Activated T-cell treated with anti-CD3 and anti-CD28 coated beads, Interleukin-2, amount 50 U/mL, for 72 hours (primary cell): ENCODE measurements around the gene EGLN2. TPM values are rescaled to one million over a fixed set of nuclear protein-coding genes. Genes with fewer than 3 reads are reported as not detected.
"Not testable (repeated sequence)": the region's sequence is repeated elsewhere in the genome, so short reads cannot be mapped to it uniquely, and the experiment has no call there.

Source experiments
- ATAC-seq, 2 donors: fragments of 150-1000 bp; cut with Tn5 transposase; replicated peaks in 1 of 2; 2 replicates each; pipeline ENCODE4 v1.10.0; 2021; ENCODE audit warnings: moderate library complexity in 2 of 2, mild to moderate bottlenecking in 1 of 2
- DNase-seq, 2 donors: peaks; one replicate each; pipeline ENCODE4 v3.0.0; 2021 to 2022; ENCODE audit warnings: mixed read lengths in 1 of 2
- H3K27ac Mint-ChIP-seq: one replicate; pipeline ENCODE4 v1.8.0; 2022; ENCODE audit warnings: mild to moderate bottlenecking, moderate library complexity, mixed read lengths
- H3K27me3 Mint-ChIP-seq: one replicate; pipeline ENCODE4 v1.8.0; 2022; ENCODE audit warnings: low read depth, mixed read lengths
- H3K36me3 Mint-ChIP-seq, 2 donors: one replicate each; pipeline ENCODE4 v1.8.0; 2022; ENCODE audit warnings: mixed read lengths in 2 of 2, mild to moderate bottlenecking in 1 of 2; ENCODE audit not compliant: insufficient read depth in 2 of 2
- H3K4me1 Mint-ChIP-seq: one replicate; pipeline ENCODE4 v1.8.0; 2022; ENCODE audit warnings: low read depth, mixed read lengths
- H3K4me3 Mint-ChIP-seq, 2 donors: one replicate each; pipeline ENCODE4 v1.8.0; 2022; ENCODE audit warnings: mild to moderate bottlenecking in 2 of 2, mixed read lengths in 2 of 2, moderate library complexity in 2 of 2
- H3K9me3 Mint-ChIP-seq, 2 donors: one replicate each; pipeline ENCODE4 v1.8.0; 2022; ENCODE audit warnings: mixed read lengths in 2 of 2
- total RNA-seq, 2 donors: library from RNA; stranded (reverse); gene quantifications; one replicate each; pipeline ENCODE4 v1.2.3, GENCODE V29; 2022

The EGLN2 gene
- total RNA-seq, 2 donors from 2014 or later = 90.5 to 91.8 TPM

- no peaks in the 10 kb centered on the region for H3K9me3 Mint-ChIP-seq
Measured at GRCh38 chr19:40763526-40763925, 35.5 kb upstream of the EGLN2 start.

DNA sequence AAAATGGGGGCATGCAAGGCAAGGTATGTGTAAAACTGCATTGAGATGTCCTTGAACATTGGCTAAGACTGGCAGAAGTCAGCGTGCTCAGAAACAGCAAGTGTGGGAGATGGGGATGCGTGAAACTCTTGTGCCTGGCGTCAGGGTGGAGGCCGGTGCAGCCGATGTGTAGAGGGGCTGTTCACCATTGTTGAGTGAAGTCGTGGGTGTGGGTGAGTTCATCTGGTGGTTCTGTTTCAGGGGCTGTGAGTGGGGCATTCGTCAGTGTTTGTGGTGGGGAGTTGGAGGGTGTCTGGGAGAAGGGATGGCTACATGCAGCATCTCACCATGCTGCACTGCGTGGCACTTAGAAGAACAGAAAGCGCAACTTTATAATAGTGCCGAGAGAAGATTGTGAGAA lies 35.0 kb upstream of the EGLN2 start:
- Mint-ChIP-seq H3K27ac (peak overlapping the region; percentile 15), H3K4me1 (peaks cover 66% of the 10 kb centered on the region), H3K4me3 (peak overlapping the region; percentile 16 to 28), H3K36me3 (peaks cover 25 to 51% of the 10 kb centered on the region in 2 donors), H3K9me3 (no peaks in the 10 kb centered on the region), H3K27me3 (no peaks in the 10 kb centered on the region)
- DNase-seq (peak in 1 of 2 donors; percentile 36), ATAC-seq (peak; percentile 55 to 68)

More at GRCh38 chr19:40763526-40763925, 35.5 kb upstream of the EGLN2 start:
- ATAC-seq = no peak
- H3K27ac Mint-ChIP-seq = peak overlapping the region; percentile 11
- peaks cover 25 to 53% of the 10 kb centered on the region in 2 donors for H3K36me3 Mint-ChIP-seq
- H3K4me1 Mint-ChIP-seq = peaks cover 62% of the 10 kb centered on the region
- DNase-seq = no peak
- H3K4me3 Mint-ChIP-seq = peak overlapping the region in 1 of 2 donors; percentile 16
- H3K27me3 Mint-ChIP-seq = no peaks in the 10 kb centered on the region

DNA sequence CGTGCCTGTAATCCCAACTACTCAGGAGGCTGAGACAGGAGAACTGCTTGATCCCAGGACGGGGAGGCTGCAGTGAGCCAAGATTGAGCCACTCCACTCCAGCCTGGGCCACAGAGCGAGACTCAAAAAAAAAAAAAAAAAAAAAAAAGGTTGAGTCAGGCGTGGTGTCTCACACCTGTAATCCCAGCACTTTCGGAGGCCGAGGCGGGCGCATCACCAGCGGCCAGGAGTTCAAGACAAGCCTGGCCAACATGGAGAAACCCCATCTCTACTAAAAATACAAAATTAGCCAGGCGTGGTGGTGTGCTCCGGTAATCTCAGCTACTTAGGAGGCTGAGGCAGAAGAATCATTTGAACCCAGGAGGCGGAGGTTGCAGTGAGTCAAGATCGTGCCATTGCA lies 32.6 kb upstream of the EGLN2 start:
- H3K27me3 Mint-ChIP-seq, H3K4me3 Mint-ChIP-seq, DNase-seq, ATAC-seq, H3K9me3 Mint-ChIP-seq, H3K27ac Mint-ChIP-seq: not testable (repeated sequence)
- H3K4me1 Mint-ChIP-seq = peaks cover 45% of the 10 kb centered on the region
- peaks cover 22 to 41% of the 10 kb centered on the region in 2 donors for H3K36me3 Mint-ChIP-seq

GRCh38 chr19:40768869-40769268 lies 30.1 kb upstream of the EGLN2 start:
- Mint-ChIP-seq H3K4me1 (peaks cover 21% of the 10 kb centered on the region), H3K27ac (no peak overlapping the region), H3K27me3 (no peaks in the 10 kb centered on the region), H3K4me3 (no peak overlapping the region), H3K9me3 (peaks cover 1 to 3% of the 10 kb centered on the region in 2 donors), H3K36me3 (peaks cover 15 to 21% of the 10 kb centered on the region in 2 donors)
- DNase-seq (no peak), ATAC-seq (no peak)

- not testable (repeated sequence) for H3K9me3 Mint-ChIP-seq, DNase-seq, H3K4me3 Mint-ChIP-seq, H3K4me1 Mint-ChIP-seq, H3K27me3 Mint-ChIP-seq, H3K36me3 Mint-ChIP-seq, H3K27ac Mint-ChIP-seq
- ATAC-seq = peak in 1 of 2 donors; percentile 13
Measured at GRCh38 chr19:40771101-40771862, 27.7 kb upstream of the EGLN2 start.

DNA sequence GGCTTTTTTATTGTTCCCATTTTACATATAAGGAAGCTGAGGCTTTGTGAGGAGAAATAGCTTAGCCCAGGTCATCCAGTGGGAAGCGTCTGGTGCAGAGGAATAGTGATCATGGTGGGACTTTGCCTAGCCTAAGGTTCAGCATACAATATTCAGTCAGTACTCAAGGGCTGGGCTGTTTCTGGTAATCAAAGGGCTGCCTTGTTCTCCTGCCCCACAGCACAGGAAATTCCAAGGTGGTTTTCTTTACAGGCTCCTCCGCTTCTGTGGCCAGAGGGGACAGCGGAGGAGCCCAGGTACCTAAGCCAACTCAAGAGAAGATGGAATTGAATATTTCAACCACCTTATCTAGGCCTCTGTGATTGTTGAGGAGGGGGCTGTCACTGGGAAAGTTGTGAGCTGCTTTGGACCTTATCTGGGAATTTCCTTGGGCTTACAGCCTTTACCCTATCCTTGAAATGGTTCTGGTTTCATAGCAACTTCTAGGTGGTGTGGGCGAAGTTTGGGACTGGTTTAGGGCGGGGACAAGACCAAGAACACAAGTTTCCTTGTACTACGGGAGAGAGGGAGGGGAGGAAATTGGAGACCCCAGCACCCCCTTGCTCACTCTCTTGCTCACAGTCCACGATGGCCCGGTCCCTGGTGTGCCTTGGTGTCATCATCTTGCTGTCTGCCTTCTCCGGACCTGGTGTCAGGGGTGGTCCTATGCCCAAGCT lies 23.9 kb upstream of the EGLN2 start, which contains the start of gene MIA:
TSS of gene MIA (plus strand) at position 606 of the 716 bp plus-strand sequence. CDS start at position 628, 22 bp downstream.
- DNase-seq = no peak
- no peak for ATAC-seq
- Mint-ChIP-seq H3K27me3 (no peaks in the 10 kb centered on the region), H3K9me3 (peaks cover 1 to 3% of the 10 kb centered on the region in 2 donors), H3K4me1 (peaks cover 32% of the 10 kb centered on the region), H3K4me3 (no peak within 1 kb of the TSS), H3K27ac (no peak within 1 kb of the TSS), H3K36me3 (peaks cover 5 to 6% of the 10 kb centered on the region in 2 donors)

GRCh38 chr19:40775632-40776022 lies 23.4 kb upstream of the EGLN2 start:
- ATAC-seq (no peak), DNase-seq (no peak)
- H3K4me3 Mint-ChIP-seq = no peak overlapping the region
- no peak overlapping the region for H3K27ac Mint-ChIP-seq
- H3K36me3 Mint-ChIP-seq = peaks cover 2 to 3% of the 10 kb centered on the region in 2 donors
- H3K4me1 Mint-ChIP-seq = peaks cover 37% of the 10 kb centered on the region
- H3K9me3 Mint-ChIP-seq = peaks cover 1 to 3% of the 10 kb centered on the region in 2 donors
- no peaks in the 10 kb centered on the region for H3K27me3 Mint-ChIP-seq

- Mint-ChIP-seq H3K27ac (no peak overlapping the region), H3K4me1 (peaks cover 44% of the 10 kb centered on the region), H3K4me3 (no peak overlapping the region), H3K36me3 (no peaks in the 10 kb centered on the region), H3K27me3 (no peaks in the 10 kb centered on the region), H3K9me3 (no peaks in the 10 kb centered on the region)
- DNase-seq (no peak), ATAC-seq (no peak)
Measured at GRCh38 chr19:40776364-40776763, 22.6 kb upstream of the EGLN2 start.

DNA sequence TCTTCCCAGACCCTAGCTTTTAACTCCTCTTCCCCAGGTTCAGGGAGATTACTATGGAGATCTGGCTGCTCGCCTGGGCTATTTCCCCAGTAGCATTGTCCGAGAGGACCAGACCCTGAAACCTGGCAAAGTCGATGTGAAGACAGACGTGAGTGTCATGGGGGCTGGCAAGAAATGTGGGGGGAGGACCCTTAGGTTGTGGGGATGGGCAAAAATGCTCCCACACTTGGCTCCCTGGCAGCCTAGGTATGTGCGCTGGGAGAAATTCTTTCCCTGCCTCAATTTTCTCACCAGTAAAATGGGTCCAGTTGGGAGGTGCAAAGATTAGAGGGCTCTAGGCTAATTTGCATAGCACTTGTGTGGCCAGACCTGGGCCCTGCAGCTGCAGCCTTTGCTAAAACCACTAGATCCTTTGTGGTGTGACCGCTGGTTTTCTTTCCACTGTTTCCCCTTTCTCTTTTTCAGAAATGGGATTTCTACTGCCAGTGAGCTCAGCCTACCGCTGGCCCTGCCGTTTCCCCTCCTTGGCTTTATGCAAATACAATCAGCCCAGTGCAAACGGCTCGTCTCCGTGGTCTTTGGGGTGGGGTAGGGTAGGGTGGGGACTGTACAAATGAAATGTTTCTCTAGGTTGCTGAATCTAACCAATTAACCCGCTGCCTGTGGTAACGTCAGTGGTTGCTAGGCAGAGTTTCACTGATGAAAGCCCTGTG lies 21.9 kb upstream of the EGLN2 start:
- Mint-ChIP-seq H3K27ac (peak overlapping the region; percentile 70), H3K4me3 (peak overlapping the region; percentile 86 to 97), H3K27me3 (no peaks in the 10 kb centered on the region), H3K4me1 (peaks cover 45% of the 10 kb centered on the region), H3K9me3 (no peaks in the 10 kb centered on the region), H3K36me3 (peaks cover 0 to 1% of the 10 kb centered on the region in 2 donors)
- ATAC-seq = peak; percentile 66 to 72
- peak; percentile 86 to 89 for DNase-seq

- Mint-ChIP-seq H3K36me3 (peaks cover 0 to 3% of the 10 kb centered on the region in 2 donors), H3K9me3 (no peaks in the 10 kb centered on the region)
- no peak for ATAC-seq
Measured at GRCh38 chr19:40777645-40777936, 21.4 kb upstream of the EGLN2 start.

GRCh38 chr19:40777937-40778705 lies 20.9 kb upstream of the EGLN2 start, which contains the start of gene RAB4B:
TSS of gene RAB4B (plus strand) at chr19:40778247. CDS start at chr19:40778376, 129 bp downstream.
- Mint-ChIP-seq H3K4me1 (peaks cover 45% of the 10 kb centered on the region), H3K9me3 (no peaks in the 10 kb centered on the region), H3K36me3 (peaks cover 0 to 3% of the 10 kb centered on the region in 2 donors), H3K27ac (peak within 1 kb of the TSS; percentile 70), H3K27me3 (no peaks in the 10 kb centered on the region), H3K4me3 (peak within 1 kb of the TSS; percentile 86 to 97)
- DNase-seq (peak; percentile 100), ATAC-seq (peak; percentile 82 to 83)

More at GRCh38 chr19:40777645-40777936, 21.4 kb upstream of the EGLN2 start:
- no peak for DNase-seq
- Mint-ChIP-seq H3K27me3 (no peaks in the 10 kb centered on the region), H3K27ac (peak overlapping the region; percentile 70), H3K4me3 (peak overlapping the region; percentile 86 to 97), H3K4me1 (peaks cover 45% of the 10 kb centered on the region)

GRCh38 chr19:40778706-40779284 lies 20.2 kb upstream of the EGLN2 start:
- H3K27me3 Mint-ChIP-seq = no peaks in the 10 kb centered on the region
- peak overlapping the region; percentile 86 to 97 for H3K4me3 Mint-ChIP-seq
- H3K36me3 Mint-ChIP-seq = peaks cover 0 to 3% of the 10 kb centered on the region in 2 donors
- no peak for DNase-seq
- H3K4me1 Mint-ChIP-seq = peaks cover 45% of the 10 kb centered on the region
- H3K9me3 Mint-ChIP-seq = no peaks in the 10 kb centered on the region
- no peak for ATAC-seq
- peak overlapping the region; percentile 70 for H3K27ac Mint-ChIP-seq
